Stomach (tissue), 9 donors: Measurements from ENCODE around the gene CNTN6. TPM values are rescaled to one million over a fixed set of nuclear protein-coding genes. Genes with fewer than 3 reads are reported as not detected.

Source experiments
- DNase-seq, 2 donors: peaks; one replicate each; pipeline versions ENCODE4 v3.0.0 to v3.0.0-alpha.2; 2013 to 2019
- H3K27ac ChIP-seq, 5 donors: fragments of 200-600 bp in 4 of 5; sonication (generic) in 4 of 5; one replicate each; pipeline ENCODE4 v1.5.1; 2013 to 2019; ENCODE audit warnings: mild to moderate bottlenecking in 1 of 5, moderate library complexity in 1 of 5
- H3K27me3 ChIP-seq, 3 donors: fragments of 200-600 bp; sonication (generic); one replicate each; pipeline ENCODE4 v1.5.1; 2017 to 2019; ENCODE audit warnings: mixed run types in 1 of 3
- H3K36me3 ChIP-seq, 4 donors: fragments of 200-600 bp; sonication (generic); 1 replicate in 3 of 4; 2 replicates in 1 of 4; pipeline ENCODE4 v1.5.1; 2016 to 2019
- H3K4me1 ChIP-seq, 4 donors: fragments of 200-600 bp; sonication (generic); one replicate each; pipeline ENCODE4 v1.5.1; 2016 to 2019
- H3K4me3 ChIP-seq, 4 donors: fragments of 200-600 bp; sonication (generic) in 3 of 4; one replicate each; pipeline ENCODE4 v1.5.1; 2016 to 2019; ENCODE audit warnings: mild to moderate bottlenecking in 1 of 4
- H3K9me3 ChIP-seq, 4 donors: fragments of 200-600 bp; sonication (generic); one replicate each; pipeline ENCODE4 v1.5.1; 2016 to 2019
- CTCF ChIP-seq, 7 experiments: fragments of 450-650 bp in 4 of 7; fragments of 200-600 bp in 3 of 7; sonication (generic) in 3 of 7; IDR thresholded peaks; one replicate each; pipeline ENCODE4 v1.5.1; 2016 to 2019; ENCODE audit warnings: antibody characterized with exemption in 7 of 7, control low read depth in 2 of 7, mild to moderate bottlenecking in 1 of 7
- EP300 ChIP-seq: sonication (generic); formaldehyde crosslinking; IDR thresholded peaks from one replicate; pipeline ENCODE4 v1.6.1; 2017; ENCODE audit warnings: antibody characterized with exemption
- POLR2A ChIP-seq, 4 donors: fragments of 450-650 bp; IDR thresholded peaks; one replicate each; pipeline ENCODE4 v1.6.1; 2016; ENCODE audit warnings: antibody characterized with exemption in 4 of 4, control low read depth in 2 of 4, mild to moderate bottlenecking in 1 of 4, moderate library complexity in 1 of 4
- POLR2AphosphoS5 ChIP-seq, 3 donors: sonication (generic); formaldehyde crosslinking; IDR thresholded peaks; one replicate each; pipeline ENCODE4 v1.6.1; 2016; ENCODE audit warnings: antibody characterized with exemption in 3 of 3
- WGBS, 5 donors: extraction: QIAGEN DNeasy Blood & Tissue Kit in 3 of 5; methylation state at CpG; one replicate each; pipeline versions ENCODE4 v1.1.5 to v1.1.7; 2013 to 2018; 5-methylcytosine and 5-hydroxymethylcytosine counted together
- intact Hi-C: fragments of 100-400 bp; cut with DNase I; formaldehyde crosslinking; loops from one replicate; pipeline ENCODE4 v1.15.1; 2023; ENCODE audit warnings: low total_unique reads
- polyA plus RNA-seq, 3 donors: library from polyadenylated mRNA; stranded (reverse); fragments of 200-250 nt; gene quantifications; one replicate each; pipeline ENCODE4 v1.2.3, GENCODE V29; 2013
- total RNA-seq, 5 donors: library from RNA; depleted of rRNA; stranded (reverse); fragments of >200 nt; gene quantifications; one replicate each; pipeline versions ENCODE4 v1.1.0 to v1.2.3, GENCODE V29; 2014 to 2016
- donor health status: healthy with polysubstance abuse.
- donor health status: Bipolar disorder and iron deficiency.
- donor health status: healthy.

The CNTN6 gene
- total and polyA plus RNA-seq, 8 donors: 2.2 TPM; not detected in 7

- Histone ChIP-seq H3K4me3 (no peak overlapping the region), H3K9me3 (no peaks in the 10 kb centered on the region), H3K4me1 (no peaks in the 10 kb centered on the region), H3K27ac (no peak overlapping the region), H3K36me3 (no peaks in the 10 kb centered on the region), H3K27me3 (no peaks in the 10 kb centered on the region)
- 50 to 64% (median 54%) methylated on average over 2 of the region's 2 CpGs for WGBS, 5 donors
- intact Hi-C loops: no loop called here
- peak; percentile 28 to 75 for DNase-seq
- TF ChIP-seq CTCF (IDR thresholded peaks at IDR 0.05) (peak in 4 of 7 experiments; percentile 10 to 44 (median 28)), EP300 (no peak)
Observed at GRCh38 chr3:1082108-1082507, 10.7 kb upstream of the CNTN6 start.

GRCh38 chr3:1087066-1087560 is 5.7 kb upstream of the CNTN6 start:
- TF ChIP-seq EP300 (no peak), POLR2A (IDR thresholded peaks at IDR 0.05) (no peak), POLR2AphosphoS5 (IDR thresholded peaks at IDR 0.05) (no peak), CTCF (IDR thresholded peaks at IDR 0.05) (no peak)
- H3K9me3 ChIP-seq: no peaks in the 10 kb centered on the region
- H3K4me1 ChIP-seq: no peaks in the 10 kb centered on the region
- intact Hi-C loops: no loop called here
- WGBS, 5 donors: 23 to 44% (median 38%) methylated on average over 3 of the region's 3 CpGs
- no peak overlapping the region for H3K27ac ChIP-seq
- H3K27me3 ChIP-seq: no peaks in the 10 kb centered on the region
- H3K36me3 ChIP-seq: no peaks in the 10 kb centered on the region
- no peak overlapping the region for H3K4me3 ChIP-seq
- DNase-seq: peak in 1 of 2 donors; percentile 77

- no peak overlapping the region for H3K27ac ChIP-seq
- no peaks in the 10 kb centered on the region for H3K27me3 ChIP-seq
- intact Hi-C loops: no loop called here
- DNase-seq: no peak
- TF ChIP-seq EP300 (no peak), CTCF (IDR thresholded peaks at IDR 0.05) (no peak), POLR2AphosphoS5 (IDR thresholded peaks at IDR 0.05) (no peak), POLR2A (IDR thresholded peaks at IDR 0.05) (no peak)
- 48 to 69% (median 51%) methylated on average over 1 of the region's 1 CpG for WGBS, 5 donors
- H3K9me3 ChIP-seq: no peaks in the 10 kb centered on the region
- no peaks in the 10 kb centered on the region for H3K36me3 ChIP-seq
- H3K4me3 ChIP-seq: no peak overlapping the region
- no peaks in the 10 kb centered on the region for H3K4me1 ChIP-seq
Observed at GRCh38 chr3:1088503-1088902, 4.3 kb upstream of the CNTN6 start.

- Histone ChIP-seq H3K36me3 (no peaks in the 10 kb centered on the region), H3K27ac (no peak overlapping the region), H3K4me1 (no peaks in the 10 kb centered on the region), H3K27me3 (no peaks in the 10 kb centered on the region), H3K9me3 (no peaks in the 10 kb centered on the region), H3K4me3 (no peak overlapping the region)
- no peak for DNase-seq
- WGBS, 5 donors: 70 to 83% (median 81%) methylated on average over 1 of the region's 1 CpG
- TF ChIP-seq CTCF (IDR thresholded peaks at IDR 0.05): no peak
- no peak for TF ChIP-seq POLR2A (IDR thresholded peaks at IDR 0.05)
- TF ChIP-seq POLR2AphosphoS5 (IDR thresholded peaks at IDR 0.05): no peak
- no peak for TF ChIP-seq EP300
- intact Hi-C loops: no loop called here
Observed at GRCh38 chr3:1091286-1091685, 1.5 kb upstream of the CNTN6 start.
